HEK293T (cell line): ENCODE measurements around the gene CNKSR2.

ENCODE experiments used
- ARNT ChIP-seq: fragments of 450-650 bp; IDR thresholded peaks from 2 replicates; pipeline ENCODE4 v1.6.1; 2017; ENCODE audit warnings: mild to moderate bottlenecking
- BHLHE40 ChIP-seq: fragments of 450-650 bp; IDR thresholded peaks from 2 replicates; pipeline ENCODE4 v1.6.1; 2016; ENCODE audit warnings: mild to moderate bottlenecking, moderate library complexity, borderline replicate concordance
- ELF4 ChIP-seq: fragments of 450-650 bp; IDR thresholded peaks from 2 replicates; pipeline ENCODE4 v1.6.1; 2017; ENCODE audit warnings: antibody characterized with exemption
- FOXA1 ChIP-seq: fragments of 450-650 bp; IDR thresholded peaks from 2 replicates; pipeline ENCODE4 v1.6.1; 2016; ENCODE audit warnings: mild to moderate bottlenecking
- FOXK2 ChIP-seq: fragments of 450-650 bp; IDR thresholded peaks from 2 replicates; pipeline ENCODE4 v1.6.1; 2016; ENCODE audit warnings: mild to moderate bottlenecking
- FOXM1 ChIP-seq: fragments of 450-650 bp; IDR thresholded peaks from 2 replicates; pipeline ENCODE4 v1.6.1; 2017; ENCODE audit warnings: mild to moderate bottlenecking, borderline replicate concordance
- HDGF ChIP-seq: fragments of 450-650 bp; IDR thresholded peaks from 2 replicates; pipeline ENCODE4 v1.6.1; 2017; ENCODE audit warnings: antibody characterized with exemption, borderline replicate concordance
- L3MBTL2 ChIP-seq: fragments of 450-650 bp; conservative IDR thresholded peaks from 2 replicates; pipeline ENCODE4 v1.6.1; 2016; ENCODE audit warnings: mild to moderate bottlenecking
- NFRKB ChIP-seq: fragments of 450-650 bp; IDR thresholded peaks from 2 replicates; pipeline ENCODE4 v1.6.1; 2016; ENCODE audit warnings: mild to moderate bottlenecking, moderate library complexity
- PKNOX1 ChIP-seq: fragments of 450-650 bp; IDR thresholded peaks from 2 replicates; pipeline ENCODE4 v1.6.1; 2016
- SP1 ChIP-seq: fragments of 450-650 bp; IDR thresholded peaks from 2 replicates; pipeline ENCODE4 v1.6.1; 2017
- SUZ12 ChIP-seq: fragments of 450-650 bp; IDR thresholded peaks from 2 replicates; pipeline ENCODE4 v1.6.1; 2016; ENCODE audit warnings: mild to moderate bottlenecking
- ZNF384 ChIP-seq: fragments of 450-650 bp; IDR thresholded peaks from 2 replicates; pipeline ENCODE4 v1.6.1; 2016

GRCh38 chrX:21699136-21699535 is 324.9 kb downstream of the CNKSR2 start:
- TF ChIP-seq FOXA1, result no peak
- TF ChIP-seq NFRKB, result no peak
- TF ChIP-seq FOXM1, result no peak
- TF ChIP-seq SP1, result no peak
- TF ChIP-seq FOXK2, result no peak
- TF ChIP-seq SUZ12, result no peak
- TF ChIP-seq ARNT, result no peak
- TF ChIP-seq HDGF, result no peak
- TF ChIP-seq ELF4, result no peak
- no peak for TF ChIP-seq PKNOX1
- no peak for TF ChIP-seq ZNF384
- no peak for TF ChIP-seq L3MBTL2
- TF ChIP-seq BHLHE40, result no peak
